Epidermal melanocyte (primary cell): ENCODE measurements around the gene DBF4.
A peak's percentile ranks its signal among the peaks of the same experiment; 100 is the strongest.
"Not testable (repeated sequence)": the region's sequence is repeated elsewhere in the genome, so short reads cannot be mapped to it uniquely, and the experiment has no call there.

ENCODE experiments used
- DNase-seq: peaks from one replicate; pipeline ENCODE4 v3.0.0; 2011; ENCODE audit warnings: low spot score; ENCODE audit not compliant: insufficient read length

Gene DBF4

GRCh38 chr7:87878208-87878735 is 2.0 kb downstream of the DBF4 start:
- DNase-seq = no peak

GRCh38 chr7:87882151-87882937 is 6.1 kb downstream of the DBF4 start:
- DNase-seq = no peak

- DNase-seq = no peak
Observed at GRCh38 chr7:87885018-87885417, 8.7 kb downstream of the DBF4 start.

- no peak for DNase-seq
Observed at GRCh38 chr7:87886875-87887274, 10.6 kb downstream of the DBF4 start.

- DNase-seq = no peak
Observed at GRCh38 chr7:87895363-87895762, 19.1 kb downstream of the DBF4 start.

GRCh38 chr7:87899255-87899654 is 23.0 kb downstream of the DBF4 start:
- no peak for DNase-seq

- not testable (repeated sequence) for DNase-seq
Observed at GRCh38 chr7:87907136-87907906, 31.0 kb downstream of the DBF4 start.

- not testable (repeated sequence) for DNase-seq
Observed at GRCh38 chr7:87908814-87909213, 32.5 kb downstream of the DBF4 start.

- DNase-seq = no peak
Observed at GRCh38 chr7:87912121-87912520, 35.8 kb downstream of the DBF4 start.

- DNase-seq = no peak
Observed at GRCh38 chr7:87918740-87919139, 42.4 kb downstream of the DBF4 start.

- no peak for DNase-seq
Observed at GRCh38 chr7:87919875-87920274, 43.6 kb downstream of the DBF4 start.

GRCh38 chr7:87920578-87920977 is 44.3 kb downstream of the DBF4 start:
- no peak for DNase-seq

- DNase-seq = not testable (repeated sequence)
Observed at GRCh38 chr7:87922759-87923395, 46.6 kb downstream of the DBF4 start.

GRCh38 chr7:87926581-87927461 is 50.5 kb downstream of the DBF4 start:
- no peak for DNase-seq

GRCh38 chr7:87933605-87933952 is 57.3 kb downstream of the DBF4 start:
- DNase-seq = no peak

- DNase-seq = peak; percentile 72
Observed at GRCh38 chr7:87933953-87934698, 57.8 kb downstream of the DBF4 start, which contains the start of gene ADAM22. ADAM22 (plus strand) TSS chr7:87934251; CDS start chr7:87934466, 215 bp downstream.

GRCh38 chr7:87934699-87935383 is 58.5 kb downstream of the DBF4 start:
- DNase-seq = no peak

- no peak for DNase-seq
Observed at GRCh38 chr7:87935384-87935706, 59.1 kb downstream of the DBF4 start.

- DNase-seq = no peak
Observed at GRCh38 chr7:87941138-87941537, 64.8 kb downstream of the DBF4 start.

- DNase-seq = no peak
Observed at GRCh38 chr7:87944547-87944946, 68.3 kb downstream of the DBF4 start.
